Keratinocyte (primary cell): ENCODE data around the gene NIPA2. TPM values are rescaled to one million over a fixed set of nuclear protein-coding genes. Genes with fewer than 3 reads are reported as not detected.
"Not testable (repeated sequence)": the region's sequence is repeated elsewhere in the genome, so short reads cannot be mapped to it uniquely, and the experiment has no call there.

Experiments used
- DNase-seq: peaks from one replicate; pipeline ENCODE4 v3.0.0-alpha.2; 2011; ENCODE audit warnings: low read depth, missing footprints, low spot score
- FAIRE-seq: peaks from 2 replicates; lab custom pipeline; 2011; peaks lifted over from hg19 to GRCh38; lab: Jason Lieb, UNC
- H2AFZ ChIP-seq: 2 replicates; pipeline ENCODE4 v1.6.0; 2012; ENCODE audit warnings: low read length, control low read depth, inconsistent platforms; ENCODE audit not compliant: control insufficient read depth
- H3K27ac ChIP-seq: 2 replicates; pipeline ENCODE4 v1.5.1; 2011; ENCODE audit warnings: low read length; ENCODE audit not compliant: control insufficient read depth, insufficient read depth
- H3K27me3 ChIP-seq: 3 replicates; pipeline ENCODE4 v1.6.0; 2011; ENCODE audit warnings: low read length; ENCODE audit not compliant: control insufficient read depth, insufficient read depth; ENCODE audit errors: extremely low read depth
- H3K36me3 ChIP-seq, 2 experiments: 2 replicates in 1 of 2; 3 replicates in 1 of 2; pipeline ENCODE4 v1.5.1; 2011; ENCODE audit warnings: low read length in 2 of 2, mild to moderate bottlenecking in 1 of 2; ENCODE audit not compliant: control insufficient read depth in 2 of 2, insufficient read depth in 2 of 2; ENCODE audit errors: extremely low read depth in 1 of 2
- H3K4me1 ChIP-seq: 3 replicates; pipeline ENCODE4 v1.5.1; 2011; ENCODE audit warnings: low read length; ENCODE audit not compliant: control insufficient read depth, insufficient read depth; ENCODE audit errors: extremely low read depth
- H3K4me2 ChIP-seq: 3 replicates; pipeline ENCODE4 v1.6.0; 2011; ENCODE audit warnings: low read depth, low read length; ENCODE audit not compliant: control insufficient read depth, insufficient read depth; ENCODE audit errors: extremely low read depth
- H3K4me3 ChIP-seq, 3 experiments: fragments of 200-600 bp in 1 of 3; sonication (generic) in 1 of 3; 2 replicates in 2 of 3; 3 replicates in 1 of 3; pipeline ENCODE4 v1.5.1; 2011 to 2016; ENCODE audit warnings: low read length in 3 of 3, mild to moderate bottlenecking in 3 of 3, control low read depth in 2 of 3, inconsistent platforms in 1 of 3, low read depth in 1 of 3, mixed read lengths in 1 of 3, mixed run types in 1 of 3, moderate library complexity in 1 of 3; ENCODE audit not compliant: control insufficient read depth in 2 of 3, insufficient read depth in 2 of 3; ENCODE audit errors: extremely low read depth in 1 of 3
- H3K79me2 ChIP-seq: 2 replicates; pipeline ENCODE4 v1.6.0; 2012; ENCODE audit warnings: low read length; ENCODE audit not compliant: control insufficient read depth, insufficient read depth
- H3K9ac ChIP-seq: 3 replicates; pipeline ENCODE4 v1.6.0; 2011; ENCODE audit warnings: low read length; ENCODE audit not compliant: control insufficient read depth, insufficient read depth; ENCODE audit errors: extremely low read depth
- H3K9me1 ChIP-seq: 3 replicates; pipeline ENCODE4 v1.6.0; 2011; ENCODE audit warnings: low read length; ENCODE audit not compliant: control insufficient read depth, insufficient read depth; ENCODE audit errors: extremely low read depth
- H3K9me3 ChIP-seq: 2 replicates; pipeline ENCODE4 v1.5.1; 2012; ENCODE audit warnings: low read depth, low read length; ENCODE audit not compliant: control insufficient read depth
- H4K20me1 ChIP-seq: 3 replicates; pipeline ENCODE4 v1.6.0; 2011; ENCODE audit warnings: low read length; ENCODE audit not compliant: control insufficient read depth, insufficient read depth; ENCODE audit errors: extremely low read depth
- CTCF ChIP-seq, 3 experiments: IDR thresholded peaks in 1 of 3; conservative IDR thresholded peaks in 1 of 3; optimal IDR thresholded peaks in 1 of 3; 2 replicates in 2 of 3; 3 replicates in 1 of 3; pipeline versions ENCODE3 to v1.5.1; 2011; ENCODE audit warnings: low read length in 3 of 3, mild to moderate bottlenecking in 3 of 3, moderate library complexity in 2 of 3, control low read depth in 1 of 3, inconsistent platforms in 1 of 3; ENCODE audit not compliant: insufficient read depth in 2 of 3; ENCODE audit errors: extremely low read depth in 1 of 3
- EZH2 ChIP-seq: IDR thresholded peaks from one replicate; pipeline ENCODE4 v1.6.1; 2012; ENCODE audit warnings: inconsistent platforms, mild to moderate bottlenecking, low read length, moderate library complexity
- dilution Hi-C: fragments of 300-500 bp; cut with MboI; formaldehyde crosslinking; loops from one replicate; pipeline ENCODE4 v1.7.0; 2020; ENCODE audit warnings: low sequenced_read_pairs; ENCODE audit not compliant: extremely low pct_ligation_motif_present
- polyA plus RNA-seq, 5 experiments: library from polyadenylated mRNA; depleted of rRNA in 3 of 5; stranded (reverse) in 3 of 5; stranded (forward) in 1 of 5; unstranded in 1 of 5; fragments of >200 nt; gene quantifications; 1 replicate in 1 of 5; 2 replicates in 3 of 5; 3 replicates in 1 of 5; pipeline versions ENCODE4 v1.2.1 to v1.2.3, GENCODE V29; 2011 to 2012; ENCODE audit warnings: missing spikeins in 2 of 5, low read depth in 1 of 5, low replicate concordance in 1 of 5

NIPA2 gene
- polyA plus RNA-seq, 1 donor (not counting 4 experiments of a cell fraction or from before 2014, with no cell fraction given): 81.2 TPM

- no peak for DNase-seq
- Histone ChIP-seq H3K4me1 (no peaks in the 10 kb centered on the region), H3K27me3 (no peaks in the 10 kb centered on the region), H3K27ac (no peak overlapping the region), H3K9me1 (no peaks in the 10 kb centered on the region), H3K79me2 (peaks cover 24% of the 10 kb centered on the region), H3K9me3 (no peaks in the 10 kb centered on the region), H4K20me1 (no peaks in the 10 kb centered on the region), H3K9ac (no peak overlapping the region), H3K4me2 (no peak overlapping the region), H2AFZ (no peak overlapping the region), H3K4me3 (no peak overlapping the region), H3K36me3 (no peaks in the 10 kb centered on the region)
- TF ChIP-seq EZH2 (no peak), CTCF (optimal IDR thresholded peaks at IDR 0.05 in 1 of 3, IDR thresholded peaks at IDR 0.05 in 1 of 3, conservative IDR thresholded peaks at IDR 0.05 in 1 of 3; ENCODE audit: extremely low read depth in 1 of 3, insufficient read depth in 2 of 3, low read length in 3 of 3) (no peak)
- FAIRE-seq: no peak
- dilution Hi-C loops: no loop called here
These were observed 42.4 kb upstream of the NIPA2 start for GRCh38 chr15:22796079-22796478.

- TF ChIP-seq EZH2: no peak
- no peak for TF ChIP-seq CTCF (optimal IDR thresholded peaks at IDR 0.05 in 1 of 3, IDR thresholded peaks at IDR 0.05 in 1 of 3, conservative IDR thresholded peaks at IDR 0.05 in 1 of 3; ENCODE audit: extremely low read depth in 1 of 3, insufficient read depth in 2 of 3, low read length in 3 of 3)
- H3K36me3 ChIP-seq: no peaks in the 10 kb centered on the region
- H2AFZ ChIP-seq: no peak overlapping the region
- no peak overlapping the region for H3K4me2 ChIP-seq
- dilution Hi-C loops: no loop called here
- peaks cover 23% of the 10 kb centered on the region for H3K79me2 ChIP-seq
- H4K20me1 ChIP-seq: no peaks in the 10 kb centered on the region
- no peak for DNase-seq
- no peaks in the 10 kb centered on the region for H3K9me1 ChIP-seq
- no peaks in the 10 kb centered on the region for H3K27me3 ChIP-seq
- H3K9me3 ChIP-seq: no peaks in the 10 kb centered on the region
- no peak for FAIRE-seq
- H3K4me3 ChIP-seq: no peak overlapping the region
- no peaks in the 10 kb centered on the region for H3K4me1 ChIP-seq
- H3K9ac ChIP-seq: no peak overlapping the region
- no peak overlapping the region for H3K27ac ChIP-seq
These were observed 38.6 kb upstream of the NIPA2 start for GRCh38 chr15:22799902-22800301.

- H3K9me1 ChIP-seq, H3K27me3 ChIP-seq, H3K4me2 ChIP-seq, H3K27ac ChIP-seq, H3K4me1 ChIP-seq, H3K36me3 ChIP-seq, H3K9me3 ChIP-seq, H4K20me1 ChIP-seq, DNase-seq, FAIRE-seq, H3K4me3 ChIP-seq, H3K9ac ChIP-seq, H2AFZ ChIP-seq, dilution Hi-C loops: not testable (repeated sequence)
- H3K79me2 ChIP-seq: peaks cover 18% of the 10 kb centered on the region
These were observed 35.5 kb upstream of the NIPA2 start for GRCh38 chr15:22803006-22803405.
